ENCODE measurements around the gene TCFL5. TPM values are rescaled to one million over a fixed set of nuclear protein-coding genes. Genes with fewer than 3 reads are reported as not detected.

Gene TCFL5
- total RNA-seq, 1 experiment from 2014 or later: 10.8 TPM

DNA sequence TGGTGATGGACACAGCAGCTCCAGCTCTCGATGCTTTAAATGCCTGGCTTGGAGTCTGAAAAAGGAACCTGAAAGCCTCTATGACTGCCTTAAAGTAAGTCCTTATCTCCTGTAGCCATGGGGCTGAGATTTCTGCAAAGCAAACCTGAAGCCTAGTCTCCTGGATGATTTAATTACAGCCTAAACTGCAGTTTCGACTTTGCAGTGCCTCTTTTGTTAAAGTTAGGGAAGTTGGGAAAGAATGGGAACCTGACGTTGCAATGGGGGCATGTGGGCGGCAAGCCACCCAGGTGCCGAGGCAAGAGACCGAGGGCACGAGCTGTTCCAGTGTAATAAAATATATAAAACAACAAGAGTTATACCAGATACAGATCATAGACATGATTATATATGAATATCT lies 11.7 kb upstream of the TCFL5 start:
- no peak for TF ChIP-seq CTCF (IDR thresholded peaks at IDR 0.05; ENCODE audit: unreplicated experiment)
- no TSS peak for BruUV-seq (replicated peaks)
- ChIA-PET POLR2A (interaction anchor here (0.6 to 0.7 kb wide), 2 partner anchors 13 to 350 kb away, joined by 3 read pairs; no protein-coding TSS in a partner anchor), CTCF (interaction anchor here (0.6 to 3.8 kb wide), 8 partner anchors 9 to 1275 kb away, joined by 3 to 21 read pairs (median 3); no protein-coding TSS in a partner anchor)
- Mint-ChIP-seq H3K27me3 (ENCODE audit: insufficient read depth, unreplicated experiment) (no peaks in the 10 kb centered on the region), H3K9me3 (ENCODE audit: unreplicated experiment) (no peaks in the 10 kb centered on the region), H3K36me3 (ENCODE audit: insufficient read depth, unreplicated experiment) (peaks cover 15% of the 10 kb centered on the region), H3K4me3 (ENCODE audit: unreplicated experiment) (no peak overlapping the region), H3K4me1 (ENCODE audit: insufficient read depth, unreplicated experiment) (peaks cover 6% of the 10 kb centered on the region), H3K27ac (ENCODE audit: low read depth, unreplicated experiment) (no peak overlapping the region)
- no peak for DNase-seq (ENCODE audit: unreplicated experiment)
- intact Hi-C loops (cut with micrococcal nuclease): no loop called here

- POLR2A ChIA-PET: interaction anchor here (0.6 to 0.7 kb wide), 2 partner anchors 13 to 351 kb away, joined by 3 read pairs; no protein-coding TSS in a partner anchor
- Mint-ChIP-seq H3K9me3 (ENCODE audit: unreplicated experiment) (no peaks in the 10 kb centered on the region), H3K27ac (ENCODE audit: low read depth, unreplicated experiment) (no peak overlapping the region), H3K27me3 (ENCODE audit: insufficient read depth, unreplicated experiment) (no peaks in the 10 kb centered on the region), H3K4me1 (ENCODE audit: insufficient read depth, unreplicated experiment) (peaks cover 6% of the 10 kb centered on the region), H3K4me3 (ENCODE audit: unreplicated experiment) (no peak overlapping the region), H3K36me3 (ENCODE audit: insufficient read depth, unreplicated experiment) (peaks cover 15% of the 10 kb centered on the region)
- BruUV-seq (replicated peaks): no TSS peak
- no peak for TF ChIP-seq CTCF (IDR thresholded peaks at IDR 0.05; ENCODE audit: unreplicated experiment)
- CTCF ChIA-PET: interaction anchor here (0.6 to 3.8 kb wide), 8 partner anchors 8 to 1275 kb away, joined by 3 to 21 read pairs (median 3); no protein-coding TSS in a partner anchor
- intact Hi-C loops (cut with micrococcal nuclease): no loop called here
- DNase-seq (ENCODE audit: unreplicated experiment): no peak
Measured at GRCh38 chr20:62872862-62873261, 11.2 kb upstream of the TCFL5 start.

- H3K4me3 Mint-ChIP-seq (ENCODE audit: unreplicated experiment): no peak overlapping the region
- no peaks in the 10 kb centered on the region for H3K27me3 Mint-ChIP-seq (ENCODE audit: insufficient read depth, unreplicated experiment)
- peaks cover 6% of the 10 kb centered on the region for H3K4me1 Mint-ChIP-seq (ENCODE audit: insufficient read depth, unreplicated experiment)
- TF ChIP-seq CTCF (IDR thresholded peaks at IDR 0.05; ENCODE audit: unreplicated experiment): no peak
- ChIA-PET CTCF (interaction anchor here (0.6 to 3.8 kb wide), 6 partner anchors 17 to 1276 kb away, joined by 3 to 21 read pairs (median 4); no protein-coding TSS in a partner anchor), POLR2A (interaction anchor here (0.7 kb wide), 2 partner anchors 66 to 684 kb away, joined by 3 read pairs; partner anchors contain the start of gene GID8)
- intact Hi-C loops (cut with micrococcal nuclease): no loop called here
- no TSS peak for BruUV-seq (replicated peaks)
- DNase-seq (ENCODE audit: unreplicated experiment): no peak
- H3K27ac Mint-ChIP-seq (ENCODE audit: low read depth, unreplicated experiment): no peak overlapping the region
- H3K36me3 Mint-ChIP-seq (ENCODE audit: insufficient read depth, unreplicated experiment): peaks cover 15% of the 10 kb centered on the region
- H3K9me3 Mint-ChIP-seq (ENCODE audit: unreplicated experiment): no peaks in the 10 kb centered on the region
Measured at GRCh38 chr20:62872184-62872847, 10.7 kb upstream of the TCFL5 start.

DNA sequence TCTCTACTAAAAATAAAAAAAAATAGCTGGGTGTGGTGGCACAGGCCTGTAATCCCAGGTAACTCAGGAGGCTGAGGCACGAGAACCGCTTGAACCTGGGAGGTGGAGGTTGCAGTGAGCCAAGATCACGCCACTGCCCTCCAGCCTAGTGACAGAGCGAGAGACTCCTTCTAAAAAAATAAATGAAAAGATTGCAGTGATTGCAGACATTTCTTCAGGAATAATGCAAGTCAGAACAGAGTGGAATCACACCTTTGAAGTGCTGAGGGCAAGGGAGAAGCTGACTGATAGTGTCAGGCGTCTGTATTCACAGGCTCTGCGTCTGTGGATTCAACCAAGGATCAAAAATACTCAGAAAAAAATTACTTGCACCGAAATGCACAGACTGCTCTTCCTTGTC lies 2.6 kb upstream of the TCFL5 start:
- ChIA-PET CTCF (interaction anchor here (0.7 to 1.6 kb wide), 4 partner anchors 9 to 191 kb away, joined by 3 to 6 read pairs (median 3); no protein-coding TSS in a partner anchor), POLR2A (no interaction called here)
- Mint-ChIP-seq H3K27me3 (ENCODE audit: insufficient read depth, unreplicated experiment) (peaks cover 10% of the 10 kb centered on the region), H3K9me3 (ENCODE audit: unreplicated experiment) (no peaks in the 10 kb centered on the region), H3K4me1 (ENCODE audit: insufficient read depth, unreplicated experiment) (peaks cover 6% of the 10 kb centered on the region), H3K4me3 (ENCODE audit: unreplicated experiment) (no peak overlapping the region), H3K36me3 (ENCODE audit: insufficient read depth, unreplicated experiment) (peaks cover 15% of the 10 kb centered on the region), H3K27ac (ENCODE audit: low read depth, unreplicated experiment) (no peak overlapping the region)
- TF ChIP-seq CTCF (IDR thresholded peaks at IDR 0.05; ENCODE audit: unreplicated experiment): no peak
- intact Hi-C loops (cut with micrococcal nuclease): loop anchor here (5.0 kb wide), 1 partner anchor 42 kb away; no protein-coding TSS in a partner anchor
- BruUV-seq (replicated peaks): no TSS peak
- no peak for DNase-seq (ENCODE audit: unreplicated experiment)

Data from MCF 10A (cell line).